Measurements from ENCODE around the gene LRRC74B.

Gene LRRC74B

DNA sequence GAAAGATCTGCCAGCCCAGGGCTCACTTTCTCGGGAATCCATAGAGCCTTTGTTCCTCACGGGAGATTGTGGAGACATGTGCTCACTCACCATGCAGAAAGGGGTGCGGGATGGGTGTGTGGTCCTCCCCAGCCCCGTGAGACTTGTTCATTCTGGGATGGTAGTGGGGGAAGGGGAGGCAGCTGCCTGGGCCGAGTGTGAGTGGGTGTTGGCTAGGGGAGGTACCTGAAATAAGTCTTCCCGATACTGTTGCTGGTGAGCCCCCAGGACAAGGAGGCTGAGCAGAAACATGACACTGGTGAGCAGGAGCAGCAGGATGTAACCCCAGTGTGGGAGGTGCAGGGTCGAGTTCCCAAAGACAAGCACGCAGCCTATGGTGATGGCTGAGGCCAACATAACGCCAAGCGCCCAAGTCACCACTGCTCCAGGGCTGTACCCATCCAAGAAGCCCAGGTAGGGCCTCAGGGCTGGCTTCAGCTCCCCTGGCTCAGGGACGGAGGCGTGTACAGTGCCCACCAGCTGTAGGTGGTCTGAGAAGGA lies 16.2 kb upstream of the LRRC74B start:
- no peak overlapping the region for H3K4me3 ChIP-seq (ENCODE audit: control insufficient read depth, low read depth, low read length)
- TF ChIP-seq, protein P1, sequence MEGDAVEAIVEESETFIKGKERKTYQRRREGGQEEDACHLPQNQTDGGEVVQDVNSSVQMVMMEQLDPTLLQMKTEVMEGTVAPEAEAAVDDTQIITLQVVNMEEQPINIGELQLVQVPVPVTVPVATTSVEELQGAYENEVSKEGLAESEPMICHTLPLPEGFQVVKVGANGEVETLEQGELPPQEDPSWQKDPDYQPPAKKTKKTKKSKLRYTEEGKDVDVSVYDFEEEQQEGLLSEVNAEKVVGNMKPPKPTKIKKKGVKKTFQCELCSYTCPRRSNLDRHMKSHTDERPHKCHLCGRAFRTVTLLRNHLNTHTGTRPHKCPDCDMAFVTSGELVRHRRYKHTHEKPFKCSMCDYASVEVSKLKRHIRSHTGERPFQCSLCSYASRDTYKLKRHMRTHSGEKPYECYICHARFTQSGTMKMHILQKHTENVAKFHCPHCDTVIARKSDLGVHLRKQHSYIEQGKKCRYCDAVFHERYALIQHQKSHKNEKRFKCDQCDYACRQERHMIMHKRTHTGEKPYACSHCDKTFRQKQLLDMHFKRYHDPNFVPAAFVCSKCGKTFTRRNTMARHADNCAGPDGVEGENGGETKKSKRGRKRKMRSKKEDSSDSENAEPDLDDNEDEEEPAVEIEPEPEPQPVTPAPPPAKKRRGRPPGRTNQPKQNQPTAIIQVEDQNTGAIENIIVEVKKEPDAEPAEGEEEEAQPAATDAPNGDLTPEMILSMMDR (conservative IDR thresholded peaks at IDR 0.05; ENCODE audit: control insufficient read depth, insufficient read depth, low read depth, low read length) = no peak
- no peak for DNase-seq (ENCODE audit: low read depth)

DNA sequence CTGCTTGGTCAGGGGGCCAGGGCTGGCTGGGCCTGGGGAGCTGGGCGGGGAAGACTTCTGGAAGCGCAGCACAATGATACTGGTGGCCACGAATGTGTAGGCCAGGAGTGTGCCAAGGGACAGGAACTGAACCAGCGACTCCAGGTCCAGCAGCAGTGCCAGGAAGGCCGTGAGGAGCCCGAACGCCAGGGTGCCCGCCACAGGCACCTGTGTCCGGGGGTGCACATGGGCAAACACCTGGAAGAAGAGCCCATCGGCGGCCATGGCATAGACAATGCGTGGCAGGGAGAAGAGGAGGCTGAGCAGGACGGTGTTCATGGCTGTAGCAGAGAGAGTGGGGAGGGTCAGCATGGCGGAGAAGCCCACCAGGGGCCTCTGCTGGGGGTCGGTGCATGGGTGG lies 15.7 kb upstream of the LRRC74B start:
- H3K4me3 ChIP-seq (ENCODE audit: control insufficient read depth, low read depth, low read length) = no peak overlapping the region
- TF ChIP-seq, protein P1 (conservative IDR thresholded peaks at IDR 0.05; ENCODE audit: control insufficient read depth, insufficient read depth, low read depth, low read length) = no peak
- no peak for DNase-seq (ENCODE audit: low read depth)

DNA sequence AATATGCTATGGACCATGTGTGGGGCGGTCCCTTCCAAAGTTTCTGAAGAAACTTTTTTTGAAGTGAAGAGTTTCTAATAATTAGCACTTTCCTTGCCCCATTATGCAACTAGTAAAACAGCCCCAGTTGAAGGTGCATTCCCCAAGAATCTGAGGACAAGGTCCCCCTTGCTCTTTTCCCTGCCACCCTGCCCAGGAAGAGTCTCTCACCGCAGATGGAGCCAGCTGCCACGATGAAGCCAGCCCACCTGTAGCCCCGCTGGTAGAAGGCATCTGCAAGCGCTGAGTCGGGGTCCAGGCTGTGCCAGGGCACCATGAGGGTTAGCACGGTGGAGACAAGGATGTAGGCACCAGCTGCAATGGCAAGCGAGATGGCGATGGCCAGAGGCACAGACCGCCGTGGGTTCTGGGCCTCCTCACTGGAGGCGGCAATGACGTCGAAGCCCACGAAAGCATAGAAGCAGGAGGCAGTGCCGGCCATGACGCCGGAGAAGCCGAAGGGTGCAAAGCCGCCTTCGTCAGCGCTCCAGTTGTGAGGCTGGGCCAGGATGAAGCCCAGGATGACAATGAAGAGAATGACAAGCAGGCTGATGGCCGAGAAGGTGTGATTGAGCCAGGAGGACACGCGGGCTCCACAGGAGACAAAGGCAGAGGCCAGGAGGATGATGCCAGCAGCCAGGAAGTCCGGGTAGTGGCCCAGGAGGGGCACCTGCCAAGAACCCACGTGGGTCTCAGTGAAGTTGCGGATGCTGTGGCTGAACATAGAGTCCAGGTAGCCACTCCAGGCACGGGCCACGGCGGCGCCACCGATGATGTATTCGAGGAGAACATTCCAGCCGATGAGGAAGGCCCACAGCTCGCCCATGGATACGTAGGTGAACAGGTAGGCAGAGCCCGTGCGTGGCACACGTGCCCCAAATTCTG lies 14.9 kb upstream of the LRRC74B start:
- TF ChIP-seq, protein P1 (conservative IDR thresholded peaks at IDR 0.05; ENCODE audit: control insufficient read depth, insufficient read depth, low read depth, low read length) = no peak
- DNase-seq (ENCODE audit: low read depth) = no peak
- H3K4me3 ChIP-seq (ENCODE audit: control insufficient read depth, low read depth, low read length) = no peak overlapping the region

DNA sequence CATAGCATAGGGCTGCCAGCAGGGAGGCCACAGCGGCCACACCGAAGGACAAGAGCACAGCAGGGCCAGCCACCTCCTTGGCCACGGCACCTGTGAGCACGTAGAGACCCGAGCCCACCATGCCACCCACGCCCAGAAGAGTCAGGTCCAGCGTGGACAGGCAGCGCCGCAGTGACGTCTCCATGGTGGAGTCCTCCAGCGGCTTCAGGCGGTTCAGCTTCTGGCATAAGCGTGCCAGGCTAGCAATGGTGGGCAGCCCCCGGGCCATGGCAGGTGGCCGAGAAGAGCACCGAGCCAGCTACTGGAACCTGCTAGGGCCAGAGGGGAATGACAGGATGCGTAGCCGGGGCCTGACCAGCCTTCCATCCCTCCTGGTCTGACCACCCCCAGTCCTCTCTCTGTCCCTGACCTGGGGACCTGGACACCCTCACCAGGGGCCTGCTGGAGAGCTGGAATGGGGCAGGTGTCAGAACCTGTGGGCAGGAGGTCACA lies 14.2 kb upstream of the LRRC74B start:
- TF ChIP-seq, protein P1 (conservative IDR thresholded peaks at IDR 0.05; ENCODE audit: control insufficient read depth, insufficient read depth, low read depth, low read length) = no peak
- H3K4me3 ChIP-seq (ENCODE audit: control insufficient read depth, low read depth, low read length) = no peak overlapping the region

DNA sequence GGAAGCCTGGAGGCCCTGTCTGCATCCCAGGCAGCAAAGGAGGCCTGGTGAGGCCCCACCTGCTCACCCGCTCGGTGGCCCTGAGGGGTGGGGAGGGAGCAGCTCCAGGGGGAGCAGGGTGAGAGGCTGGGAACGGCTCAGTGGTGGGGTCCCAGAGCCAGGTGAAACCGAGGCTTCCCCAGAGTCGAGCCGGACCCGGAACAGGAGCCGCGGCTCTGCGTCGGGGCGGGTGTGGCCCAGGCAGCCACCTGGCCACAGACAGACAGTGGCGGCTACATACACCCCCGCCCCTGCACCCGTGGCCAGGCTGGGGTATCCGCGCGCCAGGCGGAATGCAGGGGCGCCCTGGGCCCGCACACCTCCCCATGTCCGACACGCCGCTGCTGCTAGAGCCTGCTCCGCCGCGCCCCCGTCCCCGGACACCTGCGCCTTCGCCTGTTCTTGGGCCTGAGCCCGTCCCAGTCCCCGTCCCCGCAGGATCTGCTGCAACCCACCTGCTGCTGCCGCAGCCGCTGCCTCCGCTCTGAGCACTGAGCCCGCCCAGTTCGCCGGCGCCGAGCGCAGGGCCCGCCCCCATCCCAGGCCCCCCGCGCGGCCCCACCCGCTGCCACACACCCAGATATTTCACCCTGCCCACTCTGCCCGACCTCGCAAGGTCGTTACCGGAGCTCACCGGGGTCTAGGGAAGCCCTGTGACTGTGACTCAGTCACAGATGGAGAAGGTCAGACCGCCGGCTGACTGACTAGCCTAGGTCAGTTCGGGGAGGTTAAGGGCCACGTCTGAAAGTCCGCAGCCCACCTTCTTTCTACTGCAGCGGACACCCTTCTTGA lies 13.5 kb upstream of the LRRC74B start, which contains the start of gene SLC7A4:
Gene SLC7A4 (minus strand): TSS at position 525 of the 831 bp plus-strand sequence. CDS start 749 bp downstream, outside the sequence.
- no peak within 1 kb of the TSS for H3K4me3 ChIP-seq (ENCODE audit: control insufficient read depth, low read depth, low read length)
- TF ChIP-seq, protein P1 (conservative IDR thresholded peaks at IDR 0.05; ENCODE audit: control insufficient read depth, insufficient read depth, low read depth, low read length) = no peak
- no peak for DNase-seq (ENCODE audit: low read depth)

More for the DNA sequence above, 14.2 kb upstream of the LRRC74B start:
- no peak for DNase-seq (ENCODE audit: low read depth)
